NCI-H748 (cell line): Measurements from ENCODE around the gene TFDP2.
A peak's percentile ranks its signal among the peaks of the same experiment; 100 is the strongest.
"Not testable (repeated sequence)": the region's sequence is repeated elsewhere in the genome, so short reads cannot be mapped to it uniquely, and the experiment has no call there.

Experiments used
- DNase-seq: peaks from one replicate; lab custom pipeline; 2025; ENCODE audit not compliant: unreplicated experiment; lab: John Stamatoyannopoulos, UW

The TFDP2 gene

DNA sequence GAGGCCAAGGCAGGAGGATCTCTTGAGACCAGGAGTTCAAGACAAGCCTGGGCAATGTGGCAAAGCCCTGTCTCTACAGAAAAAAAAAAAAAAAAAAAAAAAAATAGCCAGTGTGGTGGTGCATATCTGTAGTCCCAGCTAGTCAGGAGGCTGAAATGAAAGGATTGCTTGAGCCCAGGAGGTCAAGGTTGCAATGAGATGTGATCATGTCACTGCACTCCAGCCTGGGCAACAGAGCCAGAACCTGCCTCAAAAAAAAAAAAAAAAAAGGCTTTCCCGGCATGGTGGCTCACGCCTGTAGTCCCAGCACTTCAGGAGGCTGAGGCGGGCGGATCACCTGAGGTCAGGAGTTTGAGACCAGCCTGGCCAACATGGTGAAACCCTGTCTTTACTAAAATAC lies 73.7 kb downstream of the TFDP2 start:
- not testable (repeated sequence) for DNase-seq

DNA sequence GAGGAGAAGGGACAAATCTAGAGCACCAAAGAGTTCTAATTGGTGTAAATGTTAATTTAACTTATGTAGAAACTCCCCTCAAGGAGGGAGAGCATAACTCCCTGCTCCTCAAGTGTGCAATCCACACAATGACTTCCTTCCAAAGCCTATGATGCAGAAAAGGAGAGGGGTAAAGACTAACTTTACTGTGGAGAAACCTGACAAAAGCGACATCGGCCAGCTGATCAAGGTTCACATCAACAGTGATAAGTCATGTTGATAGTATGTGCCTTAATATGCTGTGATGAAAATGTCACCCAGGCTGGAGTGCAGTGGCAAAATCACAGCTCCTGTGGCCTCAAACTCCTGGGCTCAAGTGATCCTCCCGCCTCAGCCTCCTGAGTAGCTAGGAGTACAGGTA lies 76.5 kb downstream of the TFDP2 start:
- no peak for DNase-seq

DNA sequence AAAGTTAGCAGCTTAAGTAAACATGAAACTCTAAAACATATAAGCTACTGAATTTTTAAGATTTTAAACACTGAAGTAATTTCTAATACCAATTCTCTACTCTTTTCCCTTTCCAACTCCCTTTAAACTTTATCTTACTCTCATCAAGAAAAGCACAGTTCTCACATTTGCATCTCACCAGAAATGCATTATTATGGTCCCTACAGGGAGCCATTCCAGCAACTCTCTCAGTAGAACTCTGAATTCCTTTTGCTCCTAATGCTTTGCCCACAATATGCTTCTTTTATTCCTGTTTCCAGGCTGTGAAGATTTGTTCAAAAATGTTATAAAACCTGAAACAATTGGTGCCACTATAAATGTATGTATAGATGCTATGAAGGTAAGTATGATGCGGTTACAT lies 83.4 kb downstream of the TFDP2 start:
- DNase-seq, result no peak

DNA sequence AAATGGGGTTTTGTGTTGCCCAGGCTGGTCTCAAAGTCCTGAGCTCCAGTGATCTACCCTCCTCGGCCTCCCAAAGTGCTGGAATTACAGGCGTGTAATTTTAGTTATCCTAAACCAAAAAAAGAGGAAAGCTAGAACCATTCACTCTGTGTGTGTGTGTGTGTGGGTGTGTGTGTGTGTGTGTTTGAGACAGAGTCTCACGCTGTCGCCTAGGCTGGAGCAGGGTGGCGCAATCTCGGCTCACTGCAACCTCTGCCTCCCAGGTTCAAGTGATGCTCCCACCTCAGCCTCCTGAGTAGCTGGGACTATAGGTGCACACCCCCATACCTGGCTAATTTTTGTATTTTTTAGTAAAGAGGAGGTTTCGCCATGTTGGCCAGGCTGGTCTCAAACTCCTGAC lies 84.0 kb downstream of the TFDP2 start:
- no peak for DNase-seq

DNA sequence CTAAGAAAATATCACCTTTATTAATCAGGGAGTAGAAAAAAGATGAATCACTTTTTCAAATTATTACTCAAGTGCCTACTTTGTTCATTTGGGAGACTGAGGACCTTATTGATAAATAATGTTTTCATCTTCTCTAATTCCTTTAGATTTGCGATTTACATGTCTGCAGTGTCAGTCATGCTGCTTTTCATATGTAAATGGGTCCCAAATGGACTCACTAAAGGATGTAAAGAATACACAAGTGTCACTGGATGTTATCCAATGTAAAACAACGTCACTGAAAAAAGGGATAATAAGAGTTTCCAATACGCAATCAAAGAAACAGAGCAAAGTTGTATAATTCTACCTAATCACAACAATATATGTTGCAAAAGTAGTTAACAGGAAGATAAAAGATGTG lies 84.9 kb downstream of the TFDP2 start:
- DNase-seq, result no peak

DNA sequence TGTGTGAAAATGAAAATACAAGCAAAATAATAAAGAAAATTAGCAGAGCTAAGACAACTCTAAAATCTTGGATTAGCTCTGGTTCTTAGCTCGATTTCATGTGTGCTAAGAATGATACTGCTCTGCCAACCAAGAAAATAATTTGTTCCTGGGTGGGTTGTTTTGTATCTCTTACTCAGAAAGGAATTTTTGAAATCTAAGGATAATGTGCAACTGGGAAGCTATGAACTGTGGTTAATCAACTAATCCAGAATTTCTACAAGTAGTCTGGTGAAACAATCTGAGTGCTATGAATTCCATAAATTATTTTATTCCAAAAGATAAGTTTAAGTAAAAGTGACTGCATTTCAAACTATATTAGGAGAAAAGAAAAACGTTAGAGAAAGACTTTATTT lies 92.0 kb downstream of the TFDP2 start:
- DNase-seq, result no peak

DNA sequence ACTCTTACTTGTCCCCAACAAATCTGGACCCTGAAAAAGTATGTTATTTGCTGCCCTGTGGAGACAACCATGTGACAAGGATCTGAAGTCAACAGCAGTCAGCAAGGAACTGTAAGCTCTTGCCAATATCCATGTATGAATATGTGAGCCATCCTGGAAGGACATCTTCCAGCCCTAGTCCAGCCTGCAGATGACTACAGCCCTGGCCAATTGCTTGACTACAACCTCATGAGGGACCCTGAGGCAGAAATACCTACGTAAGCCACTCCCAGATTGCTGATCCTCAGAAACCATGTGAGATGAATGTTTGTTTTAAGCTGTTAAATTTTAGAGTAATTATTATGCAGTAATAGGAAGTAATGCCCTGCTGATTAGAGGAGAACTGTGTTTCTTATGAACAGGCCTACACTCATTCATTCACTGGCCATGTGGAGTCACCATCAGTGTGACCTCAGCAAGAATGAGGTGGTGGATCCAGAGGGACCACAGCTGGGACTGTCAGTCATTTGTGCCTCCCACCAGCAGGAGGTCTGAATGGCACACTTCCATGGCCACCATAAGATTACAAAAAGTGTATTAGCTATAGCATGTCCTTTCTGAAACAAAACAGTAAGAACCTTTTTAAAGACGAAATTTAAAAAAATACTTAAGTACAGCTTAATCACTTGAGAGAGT lies 92.6 kb downstream of the TFDP2 start:
- DNase-seq, result no peak

DNA sequence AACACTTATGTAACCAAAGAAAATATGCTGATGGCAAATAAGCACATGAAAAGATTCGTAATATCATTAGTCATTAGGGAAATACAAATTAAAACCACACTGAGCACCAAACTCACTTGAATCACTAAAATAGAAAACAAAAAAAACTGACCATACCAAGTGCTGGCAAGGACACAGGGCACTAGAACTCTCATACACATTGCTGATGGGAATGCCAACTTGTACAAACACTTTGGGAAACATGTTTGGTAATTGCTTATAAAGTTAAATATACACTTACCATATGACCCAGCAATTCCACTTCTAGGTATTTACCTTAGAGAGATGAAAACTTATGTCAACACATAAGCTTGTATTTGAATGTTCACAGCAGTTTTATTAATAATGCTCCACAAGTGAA lies 95.5 kb downstream of the TFDP2 start:
- no peak for DNase-seq

DNA sequence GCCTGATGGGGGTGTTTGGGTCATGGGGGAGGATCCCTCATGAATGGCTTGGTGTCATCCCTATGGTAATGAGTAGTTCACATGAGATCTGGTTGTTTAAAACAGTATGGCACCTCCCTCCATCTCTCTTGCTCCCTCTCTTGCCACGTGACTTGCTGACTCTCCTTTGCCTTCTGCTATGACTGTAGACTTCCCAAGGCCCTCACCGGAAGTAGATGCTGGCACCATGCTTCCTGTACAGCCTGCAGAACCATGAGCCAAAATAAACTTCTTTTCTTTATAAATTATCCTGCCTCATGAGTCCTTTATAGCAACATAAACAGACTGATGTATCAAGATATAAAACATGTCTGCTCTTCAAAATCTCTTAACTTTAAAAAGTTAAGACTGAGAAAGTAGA lies 96.1 kb downstream of the TFDP2 start:
- DNase-seq, result no peak

DNA sequence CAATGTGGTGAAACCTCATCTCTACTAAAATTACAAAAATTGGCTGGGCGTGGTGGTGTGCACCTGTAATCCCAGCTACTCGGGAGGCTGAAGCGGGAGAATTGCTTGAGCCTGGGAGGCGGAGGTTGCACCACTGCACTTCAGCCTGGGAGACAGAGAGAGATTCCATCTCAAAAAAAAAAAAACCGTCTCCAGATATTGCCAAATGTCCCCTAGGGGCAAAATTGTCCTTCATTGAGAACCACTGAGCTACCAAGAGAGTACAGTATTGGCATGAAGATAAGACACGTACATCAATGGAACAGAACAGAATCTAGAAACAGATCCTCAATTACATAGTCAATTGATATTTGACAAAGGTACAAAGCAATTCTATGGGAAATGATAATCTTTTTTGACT lies 98.0 kb downstream of the TFDP2 start:
- DNase-seq, result no peak

DNA sequence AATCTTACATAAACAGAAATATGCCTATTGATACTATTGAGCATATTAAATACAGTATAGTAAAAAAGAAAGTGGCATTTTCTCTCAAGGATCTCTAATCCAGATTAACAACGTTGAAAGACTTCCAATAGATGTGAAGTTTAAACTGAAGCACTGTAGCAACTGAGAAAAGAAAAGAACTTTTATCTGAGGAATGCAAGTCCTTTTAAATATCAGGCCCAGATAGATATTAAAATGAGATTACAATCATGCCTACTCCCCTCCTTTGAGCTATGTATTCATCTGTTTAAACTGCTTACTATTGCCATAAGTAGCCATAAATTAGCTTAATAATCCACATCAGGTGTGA lies 102.3 kb downstream of the TFDP2 start:
- DNase-seq, result no peak

DNA sequence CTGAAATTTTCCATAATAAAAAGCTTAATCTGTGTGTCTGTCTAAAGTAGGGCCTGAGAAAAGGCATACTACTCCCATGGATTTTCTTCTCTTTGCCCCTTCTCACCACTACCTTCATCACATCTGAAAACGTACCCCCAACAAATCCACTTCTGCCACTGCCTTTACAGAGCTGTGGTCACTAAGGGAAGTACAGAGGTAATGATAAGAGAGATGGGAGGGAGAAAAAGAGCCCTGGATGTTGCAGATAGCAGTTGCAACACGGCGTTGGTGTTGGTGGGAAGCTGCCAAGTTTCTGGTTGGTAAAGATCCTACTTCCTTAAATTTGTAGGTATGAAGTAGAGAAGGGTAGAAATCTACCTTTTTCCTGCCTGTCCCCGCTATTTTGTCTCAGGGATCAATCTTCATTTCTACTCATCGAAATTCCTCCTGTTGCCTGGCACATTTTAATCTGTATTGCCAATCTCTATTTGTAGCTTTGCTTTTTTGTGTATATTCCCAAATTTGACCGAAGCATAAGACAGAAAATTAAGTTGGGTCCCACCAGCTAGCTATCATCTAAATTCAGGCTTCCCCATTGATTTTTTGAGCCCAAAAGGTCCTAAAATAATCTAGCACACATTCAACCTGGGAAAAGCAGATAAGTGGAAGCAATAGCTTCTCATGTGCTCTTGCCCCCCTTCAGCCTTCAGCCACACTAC lies 102.9 kb downstream of the TFDP2 start:
- DNase-seq, result no peak

DNA sequence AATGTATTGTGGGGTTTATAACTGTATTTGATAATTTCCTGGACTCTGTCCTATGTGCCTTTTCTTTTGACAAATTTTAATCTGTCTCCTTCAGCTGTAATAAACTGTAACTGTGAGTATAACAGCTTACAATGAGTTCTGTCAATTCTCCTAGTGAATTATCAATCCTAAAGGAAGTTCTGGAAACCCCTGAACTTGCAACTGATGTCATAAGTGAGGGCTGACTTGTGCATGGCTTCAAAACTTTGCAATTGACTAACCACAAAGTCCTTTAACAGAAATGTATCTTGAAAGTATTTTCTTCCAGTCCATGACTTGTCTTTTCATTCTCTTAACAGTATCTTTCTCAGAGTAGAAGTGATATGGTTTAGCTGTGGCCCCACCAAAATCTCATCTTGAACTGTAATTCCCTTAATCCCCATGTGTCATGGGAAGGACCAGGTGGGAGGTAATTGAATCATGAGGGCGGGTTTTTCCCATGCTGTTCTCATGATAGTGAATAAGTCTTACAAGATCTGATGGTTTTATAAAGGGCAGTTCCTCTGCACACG lies 108.3 kb downstream of the TFDP2 start:
- no peak for DNase-seq

DNA sequence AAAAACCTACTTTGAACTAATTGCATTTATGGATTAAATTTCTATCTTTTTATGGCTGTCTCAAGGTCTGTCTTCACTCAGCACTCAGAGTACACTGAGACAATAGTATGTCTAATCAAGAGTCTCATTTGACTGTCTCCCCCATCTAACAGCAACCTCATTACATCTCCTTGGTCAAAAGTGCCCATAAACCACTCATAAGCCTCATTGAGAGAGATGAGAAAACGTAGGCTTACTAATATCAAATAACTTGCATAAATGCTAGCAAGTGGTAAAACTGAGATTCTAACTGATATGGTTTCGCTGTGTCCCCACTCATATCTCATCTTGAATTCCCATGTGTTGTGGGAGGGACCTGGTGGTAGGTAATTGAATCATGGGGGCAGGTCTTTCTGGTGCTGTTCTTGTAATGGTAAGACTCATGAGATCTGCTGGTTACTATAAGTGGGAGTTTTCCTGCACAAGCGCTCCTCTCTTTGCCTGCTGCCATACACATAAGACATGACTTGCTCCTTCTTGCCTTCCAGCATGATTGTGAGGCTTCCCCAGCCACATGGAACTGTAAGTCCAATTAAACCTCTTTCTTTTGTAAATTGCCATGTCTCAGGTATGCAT lies 113.9 kb downstream of the TFDP2 start:
- DNase-seq, result no peak

DNA sequence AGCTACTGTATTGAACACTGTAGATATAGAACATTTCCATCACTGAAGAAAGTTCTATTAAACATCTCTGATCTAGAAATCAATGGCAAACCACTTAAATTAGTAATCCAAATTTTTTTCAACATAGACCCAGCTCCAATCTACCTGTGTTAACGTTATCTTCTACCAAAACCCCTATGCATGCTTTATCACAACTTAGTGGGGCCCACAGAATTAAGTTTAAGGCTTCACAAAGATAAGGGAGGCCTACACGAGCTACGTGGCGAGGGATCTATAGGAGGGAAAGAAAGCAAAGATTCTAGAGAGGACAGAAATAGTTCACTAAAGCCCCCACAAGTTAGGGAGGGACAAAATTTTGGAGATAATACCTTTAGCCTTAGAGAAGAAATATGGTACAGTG lies 116.1 kb downstream of the TFDP2 start:
- DNase-seq, result no peak

DNA sequence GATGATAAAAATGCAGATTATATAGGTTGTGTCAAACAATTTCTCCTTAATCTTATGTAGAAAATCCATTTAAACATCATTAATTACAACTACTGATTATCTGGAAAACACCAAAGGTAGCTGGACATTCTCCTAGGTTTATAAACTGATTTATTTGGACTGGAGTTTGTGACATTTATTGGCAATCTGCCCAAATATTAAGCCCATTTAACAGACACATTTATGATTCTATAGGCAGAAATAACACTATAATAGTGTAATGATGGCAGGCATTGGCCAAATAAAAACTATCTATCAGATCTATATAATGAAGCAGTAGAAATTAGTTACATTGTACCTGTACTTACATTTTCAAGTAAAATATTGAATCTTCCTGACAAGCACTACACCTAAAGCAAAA lies 117.8 kb downstream of the TFDP2 start:
- no peak for DNase-seq

DNA sequence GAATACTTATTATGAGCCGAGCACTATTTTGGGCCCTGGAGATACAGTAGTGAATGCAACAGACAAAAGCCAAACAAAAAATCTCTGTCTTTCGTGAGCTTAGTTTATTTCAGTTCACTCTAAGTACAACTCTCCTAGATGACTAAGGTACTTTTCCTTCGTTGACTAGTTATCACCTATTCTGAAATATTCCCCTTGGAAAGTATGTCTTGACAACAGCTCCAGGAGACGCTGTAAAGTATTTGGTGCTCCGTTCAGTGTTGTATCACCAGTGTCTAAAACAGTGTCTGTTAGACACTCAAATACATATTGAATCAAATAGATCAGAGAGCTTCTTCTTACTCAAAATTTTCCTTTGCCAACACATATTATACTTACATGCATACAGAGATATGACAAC lies 119.6 kb downstream of the TFDP2 start:
- DNase-seq, result no peak

DNA sequence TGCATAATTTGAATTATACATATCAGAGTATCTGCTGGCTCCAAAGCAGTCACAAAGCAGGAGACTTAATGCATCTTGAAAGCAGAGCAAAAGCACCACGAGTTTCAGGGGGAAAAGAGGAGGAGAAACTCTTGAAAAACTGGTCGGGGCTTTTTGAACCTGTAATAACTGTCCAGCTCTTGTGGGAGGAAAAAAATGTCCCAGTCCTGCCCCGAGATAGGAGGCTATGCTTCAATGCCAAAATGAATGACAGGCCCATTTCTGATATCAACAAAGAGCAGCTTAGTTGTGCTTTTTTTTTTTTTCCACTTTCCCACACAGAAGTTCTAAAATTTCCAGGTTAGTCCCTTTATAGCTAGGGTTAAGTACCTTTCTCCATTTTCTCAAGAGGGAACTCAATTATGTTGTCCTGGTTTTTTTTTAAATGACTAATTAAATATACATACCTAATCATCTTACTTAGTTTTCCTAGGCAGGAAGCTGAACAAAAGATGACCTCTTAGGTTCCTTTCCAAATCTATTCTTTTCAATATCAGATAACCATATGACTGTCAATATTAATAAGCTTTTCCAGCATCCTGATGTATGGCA lies 120.2 kb downstream of the TFDP2 start:
- peak; percentile 9 for DNase-seq

DNA sequence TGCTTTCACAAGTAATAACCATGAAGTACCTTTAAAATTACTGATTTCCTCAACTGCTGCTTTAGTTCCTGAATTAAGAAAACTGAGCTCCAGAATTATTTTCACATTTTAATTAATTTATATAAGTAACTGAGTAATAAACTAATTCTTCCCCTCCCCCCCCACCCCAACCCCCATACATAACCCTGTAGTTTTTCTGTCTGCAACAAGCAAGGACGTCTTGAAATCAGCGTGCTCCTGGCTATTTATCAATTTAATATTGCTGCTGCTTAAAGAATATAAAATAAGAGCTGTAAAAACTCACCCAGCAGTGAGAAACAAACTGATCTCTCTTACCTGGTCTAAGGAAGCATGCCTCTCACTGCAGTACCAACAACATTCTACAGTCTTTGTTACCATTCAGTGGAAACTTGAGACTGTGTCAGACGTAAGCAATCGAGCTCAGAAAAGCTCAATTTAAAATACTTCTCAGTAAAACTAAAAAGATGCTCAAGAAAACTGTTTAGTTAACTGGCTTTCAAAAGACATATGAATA lies 121.0 kb downstream of the TFDP2 start:
- peak; percentile 50 for DNase-seq

DNA sequence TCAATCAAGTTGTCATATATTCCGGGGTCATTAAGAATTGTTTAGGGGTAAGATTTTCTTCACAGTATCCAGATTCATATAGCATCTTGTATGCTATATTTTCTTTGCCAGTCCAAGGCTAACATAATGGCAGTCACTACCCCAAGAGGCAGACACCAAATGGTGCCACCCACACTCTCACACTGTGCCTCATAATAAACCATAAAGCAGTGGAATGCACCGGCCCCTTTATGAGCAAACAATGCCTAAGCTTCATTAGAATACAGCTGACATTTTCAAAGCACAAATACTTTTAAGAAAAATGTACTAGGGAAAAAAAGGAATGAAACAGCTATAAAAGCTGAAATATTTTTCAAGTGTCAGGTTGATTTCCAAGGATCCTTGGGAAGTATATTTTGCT lies 121.6 kb downstream of the TFDP2 start:
- DNase-seq, result peak; percentile 63

DNA sequence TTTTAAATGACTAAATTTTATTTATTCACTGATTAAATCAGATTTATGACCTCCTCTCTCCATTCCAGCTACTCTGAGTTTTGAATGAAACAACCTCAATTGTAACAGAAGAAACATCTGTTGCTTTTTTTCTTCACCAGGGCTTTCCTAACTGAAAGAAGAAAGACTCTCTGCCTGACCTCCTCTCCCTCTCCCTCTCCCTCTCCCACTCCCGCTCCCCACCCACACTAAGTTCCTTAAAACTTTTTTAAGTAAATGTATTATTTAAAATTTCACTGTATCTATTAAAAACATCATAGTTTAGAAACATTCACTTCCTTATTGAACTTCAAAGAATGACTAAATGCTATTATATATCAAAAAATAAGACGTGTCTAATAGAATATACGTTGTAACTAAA lies 122.0 kb downstream of the TFDP2 start:
- DNase-seq, result no peak

DNA sequence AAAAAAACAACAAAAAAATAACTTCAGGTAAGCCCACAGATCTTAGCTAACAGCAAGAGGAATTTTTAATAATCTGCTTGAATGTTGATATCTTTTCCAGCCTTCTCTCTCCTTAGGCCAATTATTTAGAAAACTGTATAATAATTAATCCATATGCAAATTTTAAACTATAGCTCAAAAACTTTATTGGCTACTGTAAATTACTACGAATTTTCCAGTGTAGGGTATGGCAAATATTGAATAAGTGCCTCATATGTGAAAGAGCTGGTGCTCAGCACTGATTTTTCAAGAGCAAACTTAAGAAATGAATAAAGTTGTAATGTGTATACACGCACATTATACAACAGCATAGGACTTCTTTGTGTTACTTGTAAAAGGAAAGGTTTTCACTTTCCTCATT lies 123.0 kb downstream of the TFDP2 start:
- no peak for DNase-seq
